IMR-90 (cell line): ENCODE data around the gene KLRF1. TPM values are rescaled to one million over a fixed set of nuclear protein-coding genes. Genes with fewer than 3 reads are reported as not detected.

Experiments
- ATAC-seq: fragments of 200-7000 bp; cut with Tn5 transposase; 2 replicates; pipeline ENCODE4 v1.9.1; 2020; ENCODE audit warnings: low read depth, mild to moderate bottlenecking, moderate library complexity
- BruUV-seq: library from RNA; stranded (reverse); fragments of 400-500 nt; replicated peaks from 2 replicates; lab custom pipeline; 2021; lab: Mats Ljungman, UMichigan
- CTCF ChIA-PET: fragments of 300-600 bp; formaldehyde crosslinking; extraction: SDS; loops from one replicate; lab custom pipeline; 2021; ENCODE audit warnings: antibody characterized with exemption; lab: Yijun Ruan, JAX
- POLR2A ChIA-PET: fragments of 300-600 bp; sonication (Branson Sonifier 250); formaldehyde crosslinking; loops from one replicate; lab custom pipeline; 2022; ENCODE audit warnings: antibody characterized with exemption; ENCODE audit not compliant: unreplicated experiment; lab: Charles Lee
- DNase-seq: peaks from one replicate; pipeline ENCODE4 v3.0.0; 2013
- H2AFZ ChIP-seq: replicated peaks from 2 replicates; pipeline ENCODE3; 2013; ENCODE audit warnings: low read length, mild to moderate bottlenecking; ENCODE audit not compliant: poor library complexity
- H2AK5ac ChIP-seq: 2 replicates; pipeline ENCODE4 v1.6.1; 2013; ENCODE audit warnings: low read depth, low read length, inconsistent platforms
- H2AK9ac ChIP-seq: replicated peaks from 2 replicates; pipeline ENCODE3; 2013; ENCODE audit warnings: mild to moderate bottlenecking, low read depth, low read length, moderate library complexity; ENCODE audit not compliant: poor library complexity
- H2BK120ac ChIP-seq: 2 replicates; pipeline ENCODE4 v1.6.1; 2013; ENCODE audit warnings: low read depth, low read length, inconsistent platforms
- H2BK15ac ChIP-seq: 3 replicates; pipeline ENCODE4 v1.6.1; 2013; ENCODE audit warnings: low read depth, low read length, inconsistent platforms
- H2BK20ac ChIP-seq: 2 replicates; pipeline ENCODE4 v1.6.1; 2013; ENCODE audit warnings: low read depth, mild to moderate bottlenecking, inconsistent platforms, low read length, moderate library complexity
- H2BK5ac ChIP-seq: 2 replicates; pipeline ENCODE4 v1.6.1; 2013; ENCODE audit warnings: mild to moderate bottlenecking, low read depth, low read length, inconsistent platforms; ENCODE audit not compliant: poor library complexity, severe bottlenecking
- H3K14ac ChIP-seq: replicated peaks from 2 replicates; pipeline ENCODE4 v1.6.1; 2013; ENCODE audit warnings: low read depth, low read length, inconsistent platforms
- H3K18ac ChIP-seq: 2 replicates; pipeline ENCODE4 v1.6.1; 2013; ENCODE audit warnings: low read depth, low read length, control low read depth
- H3K23ac ChIP-seq: 2 replicates; pipeline ENCODE4 v1.6.1; 2013; ENCODE audit warnings: low read depth, low read length, inconsistent platforms
- H3K27ac ChIP-seq: 2 replicates; pipeline ENCODE4 v1.5.1; 2013; ENCODE audit warnings: mild to moderate bottlenecking, control low read depth, low read length; ENCODE audit not compliant: insufficient read depth
- H3K27me3 ChIP-seq: 2 replicates; pipeline ENCODE4 v1.6.1; 2013; ENCODE audit warnings: low read length; ENCODE audit not compliant: control insufficient read depth, insufficient read depth
- H3K36me3 ChIP-seq: 2 replicates; pipeline ENCODE4 v1.6.1; 2013; ENCODE audit warnings: low read length, mixed read lengths; ENCODE audit not compliant: control insufficient read depth, insufficient read depth
- H3K4ac ChIP-seq: 2 replicates; pipeline ENCODE4 v1.6.1; 2013; ENCODE audit warnings: low read depth, low read length, inconsistent platforms
- H3K4me1 ChIP-seq: 2 replicates; pipeline ENCODE4 v1.6.1; 2013; ENCODE audit warnings: low read length, mixed read lengths; ENCODE audit not compliant: control insufficient read depth, insufficient read depth
- H3K4me2 ChIP-seq: 2 replicates; pipeline ENCODE4 v1.6.1; 2013; ENCODE audit warnings: low read depth, mild to moderate bottlenecking, control low read depth, low read length, moderate library complexity
- H3K4me3 ChIP-seq: 2 replicates; pipeline ENCODE4 v1.5.1; 2013; ENCODE audit warnings: low read depth, mild to moderate bottlenecking, control low read depth, low read length, moderate library complexity; ENCODE audit not compliant: insufficient read depth
- H3K56ac ChIP-seq: 2 replicates; pipeline ENCODE4 v1.6.1; 2013; ENCODE audit warnings: low read length, inconsistent platforms; ENCODE audit not compliant: insufficient read depth; ENCODE audit errors: extremely low read depth
- H3K79me1 ChIP-seq, 2 experiments: 2 replicates each; pipeline ENCODE4 v1.6.1; 2013; ENCODE audit warnings: low read length in 2 of 2, inconsistent platforms in 1 of 2, low read depth in 1 of 2
- H3K9ac ChIP-seq: 2 replicates; pipeline ENCODE4 v1.6.1; 2013; ENCODE audit warnings: low read depth, low read length, control low read depth
- H3K9me1 ChIP-seq: 2 replicates; pipeline ENCODE4 v1.6.1; 2013; ENCODE audit warnings: low read length, inconsistent platforms; ENCODE audit not compliant: insufficient read depth
- H3K9me3 ChIP-seq: 2 replicates; pipeline ENCODE4 v1.6.1; 2013; ENCODE audit warnings: low read length; ENCODE audit not compliant: control insufficient read depth, insufficient read depth
- H4K20me1 ChIP-seq: 2 replicates; pipeline ENCODE4 v1.6.1; 2013; ENCODE audit warnings: low read length, inconsistent platforms; ENCODE audit not compliant: insufficient read depth
- H4K5ac ChIP-seq: 2 replicates; pipeline ENCODE4 v1.6.1; 2013; ENCODE audit warnings: mild to moderate bottlenecking, low read depth, low read length, control low read depth
- H4K8ac ChIP-seq, 2 experiments: 2 replicates each; pipeline ENCODE4 v1.6.1; 2013; ENCODE audit warnings: low read depth in 2 of 2, low read length in 2 of 2, control low read depth in 1 of 2, inconsistent platforms in 1 of 2
- H4K91ac ChIP-seq: 2 replicates; pipeline ENCODE4 v1.6.1; 2013; ENCODE audit warnings: low read depth, low read length, inconsistent platforms; ENCODE audit not compliant: insufficient read depth
- MAZ ChIP-seq: IDR thresholded peaks from 2 replicates; pipeline ENCODE4 v1.6.1; 2012; ENCODE audit warnings: low read depth, mild to moderate bottlenecking, low read length, improper control_type of control experiment, moderate library complexity, borderline replicate concordance
- RCOR1 ChIP-seq: IDR thresholded peaks from 2 replicates; pipeline ENCODE4 v1.6.1; 2012; ENCODE audit warnings: mild to moderate bottlenecking, low read length, improper control_type of control experiment; ENCODE audit not compliant: insufficient replicate concordance
- RFX5 ChIP-seq: IDR thresholded peaks from 2 replicates; pipeline ENCODE4 v1.8.0; 2012; ENCODE audit warnings: low read depth, mild to moderate bottlenecking, low read length, moderate library complexity
- SMC3 ChIP-seq: fragments of 150-350 bp; IDR thresholded peaks from 2 replicates; pipeline ENCODE4 v1.6.1; 2016; ENCODE audit warnings: low read depth, mild to moderate bottlenecking, antibody characterized with exemption, low read length, moderate library complexity
- WGBS, 2 experiments: methylation state at CpG; one replicate each; pipeline versions ENCODE4 v1.1.5 to v1.1.7; 2013; ENCODE audit warnings: missing lambda C conversion rate in 2 of 2; ENCODE audit not compliant: insufficient read length in 1 of 2; ENCODE audit errors: extremely low coverage in 2 of 2; 5-methylcytosine and 5-hydroxymethylcytosine counted together
- dilution Hi-C: fragments of 300-500 bp; cut with HindIII; formaldehyde crosslinking; loops from one replicate; pipeline ENCODE4 v1.14.3; 2018; ENCODE audit warnings: low sequenced_read_pairs; ENCODE audit not compliant: unreplicated experiment
- in situ Hi-C: fragments of 300-500 bp; cut with MboI; formaldehyde crosslinking; loops from 3 replicates; pipeline ENCODE4 v1.14.3; 2019; ENCODE audit warnings: low sequenced_read_pairs, inconsistent platforms, mixed read lengths
- intact Hi-C: fragments of 100-400 bp; cut with micrococcal nuclease; formaldehyde crosslinking; loops from 2 replicates; pipeline ENCODE4 v1.10.0; 2022
- polyA plus RNA-seq, 3 experiments: library from polyadenylated mRNA; depleted of rRNA; stranded (reverse); fragments of >200 nt; gene quantifications; 2 replicates each; pipeline ENCODE4 v1.2.3, GENCODE V29; 2012; ENCODE audit warnings: low replicate concordance in 1 of 3
- total RNA-seq: library from RNA; depleted of rRNA; stranded (reverse); fragments of >200 nt; gene quantifications from 2 replicates; pipeline ENCODE4 v1.2.3, GENCODE V29; 2012
- TF ChIP-seq, protein P1 (sequence below): fragments of 150-350 bp; IDR thresholded peaks from 2 replicates; pipeline ENCODE4 v1.6.1; 2017; ENCODE audit warnings: mild to moderate bottlenecking, antibody characterized with exemption, low read length, low read depth
- TF ChIP-seq, protein P2 (sequence below): conservative IDR thresholded peaks from 2 replicates; pipeline ENCODE4 v1.5.1; 2012; ENCODE audit warnings: mild to moderate bottlenecking, low read depth, low read length, improper control_type of control experiment

KLRF1 gene
- total and polyA plus RNA-seq, 2 of the 4 experiments (the other 2 are of a cell fraction) = not detected

DNA sequence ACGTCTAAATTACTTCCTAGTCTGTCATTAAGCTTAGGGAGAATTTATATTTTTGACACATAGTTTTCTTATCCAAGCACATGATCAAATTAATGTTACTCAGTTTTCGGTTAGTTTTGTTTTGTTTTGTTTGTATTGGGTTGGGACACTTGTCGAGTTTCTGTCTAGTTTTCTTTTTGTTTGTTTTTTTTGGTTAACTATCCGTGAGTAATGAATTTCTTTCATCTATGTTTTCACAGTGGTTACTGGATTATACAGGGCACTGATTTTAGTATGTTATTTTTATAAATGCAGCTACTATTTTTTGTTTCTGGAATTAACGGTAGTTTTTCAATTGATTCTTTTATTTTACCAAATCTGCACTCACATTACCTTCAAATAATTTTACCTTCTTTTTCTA lies 2.7 kb downstream of the KLRF1 start:
- dilution Hi-C loops (no loop called here), intact Hi-C loops (no loop called here), in situ Hi-C loops (no loop called here)
- no TSS peak for BruUV-seq
- Histone ChIP-seq H3K56ac (no peak overlapping the region), H3K9me3 (no peaks in the 10 kb centered on the region), H2BK15ac (no peak overlapping the region), H3K23ac (no peak overlapping the region), H3K4me1 (no peaks in the 10 kb centered on the region), H2BK120ac (no peak overlapping the region), H3K4me2 (no peak overlapping the region), H3K18ac (no peak overlapping the region), H3K14ac (no peak overlapping the region), H2AFZ (no peak overlapping the region), H2AK9ac (no peak overlapping the region), H2BK5ac (no peak overlapping the region), H3K27ac (no peak overlapping the region), H4K5ac (no peak overlapping the region), H2BK20ac (no peak overlapping the region), H4K91ac (no peak overlapping the region), H3K4me3 (no peak overlapping the region), H4K8ac (no peak overlapping the region), H3K9ac (no peak overlapping the region), H3K9me1 (no peaks in the 10 kb centered on the region), H3K4ac (no peak overlapping the region), H3K27me3 (no peaks in the 10 kb centered on the region), H2AK5ac (no peak overlapping the region), H3K36me3 (no peaks in the 10 kb centered on the region), H4K20me1 (no peaks in the 10 kb centered on the region), H3K79me1 (no peaks in the 10 kb centered on the region)
- DNase-seq (no peak), ATAC-seq (no peak)
- ChIA-PET CTCF (interaction anchor here (0.8 kb wide), 1 partner anchor 16 kb away, joined by 5 read pairs; no protein-coding TSS in a partner anchor), POLR2A (no interaction called here)
- TF ChIP-seq, protein P1, sequence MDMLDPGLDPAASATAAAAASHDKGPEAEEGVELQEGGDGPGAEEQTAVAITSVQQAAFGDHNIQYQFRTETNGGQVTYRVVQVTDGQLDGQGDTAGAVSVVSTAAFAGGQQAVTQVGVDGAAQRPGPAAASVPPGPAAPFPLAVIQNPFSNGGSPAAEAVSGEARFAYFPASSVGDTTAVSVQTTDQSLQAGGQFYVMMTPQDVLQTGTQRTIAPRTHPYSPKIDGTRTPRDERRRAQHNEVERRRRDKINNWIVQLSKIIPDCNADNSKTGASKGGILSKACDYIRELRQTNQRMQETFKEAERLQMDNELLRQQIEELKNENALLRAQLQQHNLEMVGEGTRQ = no peak
- TF ChIP-seq SMC3 = no peak
- TF ChIP-seq, protein P2, sequence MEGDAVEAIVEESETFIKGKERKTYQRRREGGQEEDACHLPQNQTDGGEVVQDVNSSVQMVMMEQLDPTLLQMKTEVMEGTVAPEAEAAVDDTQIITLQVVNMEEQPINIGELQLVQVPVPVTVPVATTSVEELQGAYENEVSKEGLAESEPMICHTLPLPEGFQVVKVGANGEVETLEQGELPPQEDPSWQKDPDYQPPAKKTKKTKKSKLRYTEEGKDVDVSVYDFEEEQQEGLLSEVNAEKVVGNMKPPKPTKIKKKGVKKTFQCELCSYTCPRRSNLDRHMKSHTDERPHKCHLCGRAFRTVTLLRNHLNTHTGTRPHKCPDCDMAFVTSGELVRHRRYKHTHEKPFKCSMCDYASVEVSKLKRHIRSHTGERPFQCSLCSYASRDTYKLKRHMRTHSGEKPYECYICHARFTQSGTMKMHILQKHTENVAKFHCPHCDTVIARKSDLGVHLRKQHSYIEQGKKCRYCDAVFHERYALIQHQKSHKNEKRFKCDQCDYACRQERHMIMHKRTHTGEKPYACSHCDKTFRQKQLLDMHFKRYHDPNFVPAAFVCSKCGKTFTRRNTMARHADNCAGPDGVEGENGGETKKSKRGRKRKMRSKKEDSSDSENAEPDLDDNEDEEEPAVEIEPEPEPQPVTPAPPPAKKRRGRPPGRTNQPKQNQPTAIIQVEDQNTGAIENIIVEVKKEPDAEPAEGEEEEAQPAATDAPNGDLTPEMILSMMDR = no peak
- no peak for TF ChIP-seq RFX5
- TF ChIP-seq RCOR1 = no peak
- TF ChIP-seq MAZ = no peak
- WGBS, 2 experiments = no CpG with 5 or more reads among the region's 5 CpGs
